PC-3 (cell line): Measurements from ENCODE around the gene ESRRB. TPM values are rescaled to one million over a fixed set of nuclear protein-coding genes. Genes with fewer than 3 reads are reported as not detected.

Experiments used
- ATAC-seq: fragments of 200-7000 bp; cut with Tn5 transposase; 2 replicates; pipeline ENCODE4 v1.9.1; 2020; ENCODE audit warnings: mild to moderate bottlenecking, moderate library complexity
- BruUV-seq: library from RNA; stranded (reverse); fragments of 400-500 nt; replicated peaks from 2 replicates; lab custom pipeline; 2021; lab: Mats Ljungman, UMichigan
- CTCF ChIA-PET: fragments of 300-600 bp; sonication (Branson Sonifier 250); formaldehyde crosslinking; loops from one replicate; lab custom pipeline; 2022; ENCODE audit warnings: antibody characterized with exemption; lab: Charles Lee
- POLR2A ChIA-PET: fragments of 300-600 bp; sonication (Branson Sonifier 250); formaldehyde crosslinking; loops from one replicate; lab custom pipeline; 2022; ENCODE audit warnings: antibody characterized with exemption; ENCODE audit not compliant: unreplicated experiment; lab: Charles Lee
- DNase-seq: peaks from one replicate; pipeline ENCODE4 v3.0.0-alpha.2; 2015
- H2AFZ ChIP-seq: fragments of 300-600 bp; sonication (generic); 2 replicates; pipeline ENCODE4 v1.6.0; 2016; ENCODE audit warnings: antibody characterized with exemption, low read length
- H3F3A ChIP-seq: fragments of 300-600 bp; sonication (generic); one replicate; pipeline ENCODE4 v1.6.0; 2017; ENCODE audit warnings: antibody characterized with exemption, low read length, control low read depth, mild to moderate bottlenecking; ENCODE audit not compliant: unreplicated experiment
- H3K27ac ChIP-seq: fragments of 300-600 bp; sonication (generic); 2 replicates; pipeline ENCODE4 v1.5.1; 2016; ENCODE audit warnings: mild to moderate bottlenecking, low read length
- H3K27me3 ChIP-seq: fragments of 300-600 bp; sonication (generic); 2 replicates; pipeline ENCODE4 v1.6.1; 2016; ENCODE audit warnings: low read length, mixed read lengths
- H3K36me3 ChIP-seq: fragments of 300-600 bp; sonication (generic); 2 replicates; pipeline ENCODE4 v1.6.1; 2016; ENCODE audit warnings: low read depth, mixed run types, low read length, mixed read lengths
- H3K4me1 ChIP-seq: fragments of 300-600 bp; sonication (generic); 2 replicates; pipeline ENCODE4 v1.5.1; 2016; ENCODE audit warnings: low read length; ENCODE audit not compliant: insufficient read depth
- H3K4me2 ChIP-seq: fragments of 300-600 bp; sonication (generic); 2 replicates; pipeline ENCODE4 v1.6.0; 2016; ENCODE audit warnings: low read length
- H3K4me3 ChIP-seq: fragments of 300-600 bp; sonication (generic); 2 replicates; pipeline ENCODE4 v1.5.1; 2016; ENCODE audit warnings: mild to moderate bottlenecking, low read length, mixed read lengths
- H3K79me2 ChIP-seq: fragments of 300-600 bp; sonication (generic); 2 replicates; pipeline ENCODE4 v1.6.1; 2017; ENCODE audit warnings: low read length, mixed read lengths
- H3K9ac ChIP-seq: fragments of 300-600 bp; sonication (generic); 2 replicates; pipeline ENCODE4 v1.6.0; 2016; ENCODE audit warnings: mild to moderate bottlenecking, low read length
- H3K9me2 ChIP-seq: fragments of 300-600 bp; sonication (generic); replicated peaks from 2 replicates; pipeline ENCODE4 v1.6.1; 2016; ENCODE audit warnings: mixed run types, low read length, mixed read lengths
- H3K9me3 ChIP-seq: fragments of 300-600 bp; sonication (generic); 2 replicates; pipeline ENCODE4 v1.6.1; 2016; ENCODE audit warnings: low read length, mixed read lengths
- H4K20me1 ChIP-seq: fragments of 300-600 bp; sonication (generic); 2 replicates; pipeline ENCODE4 v1.6.1; 2016; ENCODE audit warnings: low read length, mixed read lengths
- CTCF ChIP-seq: fragments of 300-600 bp; sonication (generic); conservative IDR thresholded peaks from 2 replicates; pipeline ENCODE4 v1.5.1; 2017; ENCODE audit warnings: antibody characterized with exemption, low read depth, mild to moderate bottlenecking, low read length
- EZH2 ChIP-seq: fragments of 300-600 bp; sonication (generic); IDR thresholded peaks from one replicate; pipeline ENCODE4 v1.6.1; 2017; ENCODE audit warnings: antibody characterized with exemption, mild to moderate bottlenecking, low read length; ENCODE audit not compliant: unreplicated experiment
- EZH2phosphoT487 ChIP-seq: fragments of 300-600 bp; sonication (generic); IDR thresholded peaks from 2 replicates; pipeline ENCODE4 v1.6.1; 2018; ENCODE audit warnings: mild to moderate bottlenecking, antibody characterized with exemption, low read length, borderline replicate concordance
- intact Hi-C: fragments of 100-400 bp; cut with micrococcal nuclease; formaldehyde crosslinking; loops from 2 replicates; pipeline ENCODE4 v1.9.0; 2023
- total RNA-seq: library from RNA; depleted of rRNA; stranded (reverse); fragments of >200 nt; gene quantifications from 2 replicates; pipeline ENCODE4 v1.2.3, GENCODE V29; 2014

ESRRB gene
- total RNA-seq, 1 experiment from 2014 or later: not detected

- no peaks in the 10 kb centered on the region for H3K9me3 ChIP-seq
- H3K9ac ChIP-seq: no peak overlapping the region
- 0 out of 2 replicates have a peak overlapping the region, but pooled peaks have one; percentile 6 for H3K4me2 ChIP-seq
- CTCF ChIA-PET: no interaction called here
- H3K79me2 ChIP-seq: no peaks in the 10 kb centered on the region
- DNase-seq (peak; percentile 47), ATAC-seq (peak; percentile 82)
- no peaks in the 10 kb centered on the region for H3F3A ChIP-seq
- no peaks in the 10 kb centered on the region for H3K27me3 ChIP-seq
- no TSS peak for BruUV-seq
- no peaks in the 10 kb centered on the region for H3K9me2 ChIP-seq
- no peak for TF ChIP-seq CTCF
- no peak for TF ChIP-seq EZH2
- no peak for TF ChIP-seq EZH2phosphoT487
- no peaks in the 10 kb centered on the region for H4K20me1 ChIP-seq
- POLR2A ChIA-PET: no interaction called here
- no peaks in the 10 kb centered on the region for H3K36me3 ChIP-seq
- no peak overlapping the region for H3K27ac ChIP-seq
- intact Hi-C loops: no loop called here
- peaks cover 6% of the 10 kb centered on the region for H3K4me1 ChIP-seq
- H3K4me3 ChIP-seq: no peak overlapping the region
- H2AFZ ChIP-seq: no peak overlapping the region
Measured at GRCh38 chr14:76348898-76349297, 27.0 kb upstream of the ESRRB start.

DNA sequence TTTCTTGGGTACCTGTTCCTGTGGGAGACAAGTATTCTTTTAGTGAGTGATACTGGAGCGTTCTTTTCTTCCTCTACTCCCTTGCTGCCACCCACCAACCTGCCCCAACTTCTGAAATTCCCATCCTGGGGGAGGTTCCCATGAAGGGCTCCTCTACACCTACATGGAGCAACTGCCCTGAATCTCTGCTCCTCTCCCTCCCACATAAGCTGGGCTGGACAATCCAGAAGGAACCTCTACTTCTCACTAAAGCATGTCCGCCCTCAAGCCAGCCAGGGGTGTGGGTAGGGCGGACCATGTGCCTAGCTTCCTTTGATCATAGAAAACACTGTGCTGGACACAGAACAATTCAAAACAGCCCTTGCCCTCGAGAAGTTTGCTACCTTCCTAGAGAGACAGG, 25.9 kb upstream of the ESRRB start:
- TF ChIP-seq EZH2phosphoT487: no peak
- TF ChIP-seq EZH2: no peak
- TF ChIP-seq CTCF: no peak
- Histone ChIP-seq H3K9me3 (no peaks in the 10 kb centered on the region), H4K20me1 (no peaks in the 10 kb centered on the region), H3K4me2 (no peak overlapping the region), H3K4me3 (no peak overlapping the region), H3K79me2 (no peaks in the 10 kb centered on the region), H3K9ac (no peak overlapping the region), H3K27me3 (no peaks in the 10 kb centered on the region), H3K36me3 (no peaks in the 10 kb centered on the region), H3K4me1 (peaks cover 6% of the 10 kb centered on the region), H2AFZ (no peak overlapping the region), H3K27ac (no peak overlapping the region), H3K9me2 (no peaks in the 10 kb centered on the region), H3F3A (no peaks in the 10 kb centered on the region)
- CTCF ChIA-PET: no interaction called here
- ATAC-seq: no peak
- no TSS peak for BruUV-seq
- DNase-seq: no peak
- intact Hi-C loops: loop anchor here (5.0 to 10.0 kb wide), 2 partner anchors 225 to 298 kb away; no protein-coding TSS in a partner anchor
- POLR2A ChIA-PET: no interaction called here

GRCh38 chr14:76350671-76351070, 25.3 kb upstream of the ESRRB start:
- BruUV-seq: no TSS peak
- DNase-seq: no peak
- Histone ChIP-seq H3K4me1 (peaks cover 6% of the 10 kb centered on the region), H3K27ac (no peak overlapping the region), H4K20me1 (no peaks in the 10 kb centered on the region), H3F3A (no peaks in the 10 kb centered on the region), H3K9ac (no peak overlapping the region), H3K9me3 (no peaks in the 10 kb centered on the region), H3K4me2 (no peak overlapping the region), H3K27me3 (no peaks in the 10 kb centered on the region), H3K79me2 (no peaks in the 10 kb centered on the region), H3K4me3 (no peak overlapping the region), H3K9me2 (no peaks in the 10 kb centered on the region), H3K36me3 (no peaks in the 10 kb centered on the region), H2AFZ (no peak overlapping the region)
- TF ChIP-seq CTCF: no peak
- no peak for TF ChIP-seq EZH2phosphoT487
- ChIA-PET CTCF (no interaction called here), POLR2A (no interaction called here)
- no peak for ATAC-seq
- intact Hi-C loops: loop anchor here (5.0 to 10.0 kb wide), 2 partner anchors 226 to 298 kb away; no protein-coding TSS in a partner anchor
